ENCODE results near the gene ARRB1.

DNA sequence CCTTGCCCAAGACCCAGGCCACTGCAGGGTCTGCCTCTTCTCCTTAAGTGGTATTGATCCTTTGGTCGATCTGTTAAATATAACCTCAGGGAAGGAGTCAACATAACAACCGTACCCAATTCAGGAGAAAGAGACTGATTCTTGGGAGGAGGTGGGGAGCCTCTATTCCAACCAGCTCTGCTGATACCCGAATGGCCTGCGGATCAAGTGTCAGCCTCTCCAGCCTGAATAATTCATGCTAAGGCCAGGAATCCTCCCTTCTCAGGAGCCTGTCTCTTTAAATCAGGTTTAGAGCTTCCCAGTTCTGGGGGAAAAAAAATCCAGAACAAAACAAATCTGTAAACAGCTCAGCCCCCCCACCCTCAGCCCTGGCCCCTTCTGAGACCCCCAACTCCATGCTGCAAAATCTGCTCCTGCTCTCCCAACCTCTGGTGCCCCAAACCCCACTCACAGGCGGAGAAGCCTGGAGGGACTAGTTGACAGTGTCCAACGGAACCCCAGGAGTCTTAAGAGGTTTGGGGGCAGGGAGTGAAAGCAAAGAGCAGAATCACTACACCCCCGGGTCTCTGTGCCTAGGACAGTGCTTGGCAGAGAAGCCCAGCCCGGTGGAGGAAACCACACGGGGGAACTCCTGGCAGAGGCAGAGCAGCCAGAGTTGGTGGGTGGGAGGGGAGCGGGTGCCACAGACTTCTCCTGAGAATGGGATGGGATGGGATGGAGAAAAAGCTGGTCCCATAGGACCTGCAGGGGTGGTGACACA lies 111.8 kb downstream of the ARRB1 start:
- TF ChIP-seq, protein P1, sequence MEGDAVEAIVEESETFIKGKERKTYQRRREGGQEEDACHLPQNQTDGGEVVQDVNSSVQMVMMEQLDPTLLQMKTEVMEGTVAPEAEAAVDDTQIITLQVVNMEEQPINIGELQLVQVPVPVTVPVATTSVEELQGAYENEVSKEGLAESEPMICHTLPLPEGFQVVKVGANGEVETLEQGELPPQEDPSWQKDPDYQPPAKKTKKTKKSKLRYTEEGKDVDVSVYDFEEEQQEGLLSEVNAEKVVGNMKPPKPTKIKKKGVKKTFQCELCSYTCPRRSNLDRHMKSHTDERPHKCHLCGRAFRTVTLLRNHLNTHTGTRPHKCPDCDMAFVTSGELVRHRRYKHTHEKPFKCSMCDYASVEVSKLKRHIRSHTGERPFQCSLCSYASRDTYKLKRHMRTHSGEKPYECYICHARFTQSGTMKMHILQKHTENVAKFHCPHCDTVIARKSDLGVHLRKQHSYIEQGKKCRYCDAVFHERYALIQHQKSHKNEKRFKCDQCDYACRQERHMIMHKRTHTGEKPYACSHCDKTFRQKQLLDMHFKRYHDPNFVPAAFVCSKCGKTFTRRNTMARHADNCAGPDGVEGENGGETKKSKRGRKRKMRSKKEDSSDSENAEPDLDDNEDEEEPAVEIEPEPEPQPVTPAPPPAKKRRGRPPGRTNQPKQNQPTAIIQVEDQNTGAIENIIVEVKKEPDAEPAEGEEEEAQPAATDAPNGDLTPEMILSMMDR (conservative IDR thresholded peaks at IDR 0.05 in 1 of 2, IDR thresholded peaks at IDR 0.05 in 1 of 2; ENCODE audit: extremely low read depth in 1 of 2, insufficient read depth in 1 of 2, low read depth in 1 of 2, low read length in 2 of 2) = no peak
- TF ChIP-seq EZH2 (IDR thresholded peaks at IDR 0.05; ENCODE audit: borderline replicate concordance, low read length) = no peak
